T follicular helper cell (primary cell): ENCODE results near the gene PARP1.

Source experiments
- DNase-seq: peaks from one replicate; pipeline ENCODE4 v3.0.0-alpha.2; 2020; ENCODE audit warnings: low read depth

The PARP1 gene

DNA sequence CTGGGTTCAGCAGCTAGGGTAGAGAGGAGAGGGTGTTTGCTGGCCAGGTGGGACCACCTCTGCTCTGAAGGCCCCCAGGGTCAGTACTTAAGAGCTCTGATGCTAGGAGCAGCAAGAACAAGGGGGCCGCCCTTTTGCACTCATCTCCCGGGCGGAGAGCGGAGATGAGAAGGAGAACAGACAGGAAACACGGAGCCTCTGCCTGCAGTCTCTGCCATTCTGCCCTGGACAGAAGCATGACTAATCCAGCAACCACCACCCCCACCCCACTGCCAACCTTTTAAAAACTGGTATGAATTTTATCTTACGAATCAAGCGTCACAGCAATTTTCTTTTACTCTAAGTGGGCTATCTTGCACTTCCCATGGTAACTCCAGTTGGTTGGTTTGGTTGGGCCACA is 34.5 kb downstream of the PARP1 start:
- DNase-seq: no peak

DNA sequence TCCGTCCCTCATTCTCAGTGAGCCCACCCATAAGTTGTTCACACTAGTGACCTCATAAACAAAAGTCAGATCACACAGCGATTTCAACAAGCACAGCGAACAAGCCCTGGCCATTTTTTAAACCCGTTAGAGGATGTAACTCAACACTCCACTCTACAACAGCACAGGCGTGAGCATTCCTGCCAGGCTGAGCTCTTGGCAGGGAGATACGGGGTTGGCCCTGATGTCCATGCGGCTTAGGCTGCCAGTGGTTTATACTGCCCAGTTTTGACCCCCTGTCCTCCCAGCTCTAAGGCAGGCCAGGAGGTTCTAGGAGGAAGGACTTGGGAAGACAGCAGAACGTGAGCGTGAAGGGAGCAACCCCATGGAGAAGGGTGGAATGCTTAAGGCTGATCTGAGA is 35.0 kb downstream of the PARP1 start:
- DNase-seq: no peak

DNA sequence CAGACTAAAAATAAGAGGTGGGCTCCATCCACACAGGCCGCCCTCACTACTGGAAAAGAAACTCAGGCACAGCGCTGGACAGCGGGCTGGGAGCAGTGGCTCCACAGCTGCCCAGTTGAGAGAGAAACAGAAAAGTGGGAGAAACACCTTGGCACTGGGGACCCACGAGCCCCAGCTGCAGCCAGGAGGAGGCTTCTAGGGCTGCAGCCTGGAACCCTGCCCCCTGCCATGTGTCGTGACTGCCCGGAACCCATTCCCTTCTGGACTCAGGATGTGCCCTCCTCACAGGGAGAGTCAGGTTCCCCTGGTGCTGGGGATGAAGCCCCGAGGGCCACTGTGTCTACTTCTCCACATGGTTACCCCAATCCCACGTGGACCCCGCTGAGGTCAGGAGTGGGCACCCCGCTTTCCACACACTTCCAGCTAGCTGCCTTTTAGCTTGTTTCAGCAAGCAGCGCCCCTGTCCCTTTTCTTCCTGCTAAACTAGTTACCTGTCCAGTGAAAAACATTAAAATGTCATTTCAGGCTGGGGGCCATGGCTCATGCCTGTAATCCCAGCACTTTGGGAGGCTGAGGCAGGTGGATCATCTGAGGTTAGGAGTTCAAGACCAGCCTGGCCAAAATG is 35.9 kb downstream of the PARP1 start:
- DNase-seq: no peak

- no peak for DNase-seq
Measured at GRCh38 chr1:226371027-226371694, 36.7 kb downstream of the PARP1 start.

DNA sequence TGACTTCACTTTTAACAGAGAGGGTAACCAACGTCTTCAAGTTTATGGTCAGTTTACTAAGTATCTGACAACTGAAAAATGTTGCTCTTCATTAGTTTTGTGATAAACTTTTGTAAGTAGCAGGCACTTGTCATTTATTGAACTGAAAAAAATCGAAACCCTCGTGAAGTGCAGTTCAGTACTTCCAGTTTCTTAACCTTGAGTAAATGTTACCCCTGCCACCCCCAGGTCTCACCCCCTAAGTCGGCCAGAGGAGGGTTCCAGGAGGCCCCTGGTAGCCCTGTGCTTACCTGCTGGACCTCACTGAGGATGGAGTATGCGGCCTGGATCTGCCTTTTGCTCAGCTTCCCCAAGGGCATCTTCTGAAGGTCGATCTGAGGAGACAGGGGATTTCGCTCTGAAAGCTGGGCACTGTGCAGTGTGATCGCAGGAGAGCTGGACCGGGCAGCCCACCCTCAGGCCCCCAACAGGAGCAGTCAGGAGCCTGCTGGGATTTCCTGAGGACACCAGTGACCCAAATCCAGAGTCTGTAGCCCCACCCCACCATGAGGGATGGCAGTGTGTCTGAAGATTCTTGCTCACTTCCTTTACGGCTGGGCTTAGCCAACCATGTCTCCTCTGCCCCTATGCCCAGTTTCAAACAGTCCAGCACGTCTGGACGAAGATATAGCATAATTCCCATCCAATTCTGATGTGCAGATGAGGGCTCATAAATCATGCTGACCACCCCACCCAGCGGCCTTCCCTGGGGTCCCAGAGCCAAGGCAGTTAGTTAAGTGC is 37.6 kb downstream of the PARP1 start:
- no peak for DNase-seq

- no peak for DNase-seq
Measured at GRCh38 chr1:226369110-226369509, 38.8 kb downstream of the PARP1 start.

GRCh38 chr1:226366290-226366689 is 41.6 kb downstream of the PARP1 start:
- DNase-seq: no peak

GRCh38 chr1:226365831-226366231 is 42.1 kb downstream of the PARP1 start:
- DNase-seq: no peak

GRCh38 chr1:226364901-226365565 is 42.9 kb downstream of the PARP1 start:
- no peak for DNase-seq

DNA sequence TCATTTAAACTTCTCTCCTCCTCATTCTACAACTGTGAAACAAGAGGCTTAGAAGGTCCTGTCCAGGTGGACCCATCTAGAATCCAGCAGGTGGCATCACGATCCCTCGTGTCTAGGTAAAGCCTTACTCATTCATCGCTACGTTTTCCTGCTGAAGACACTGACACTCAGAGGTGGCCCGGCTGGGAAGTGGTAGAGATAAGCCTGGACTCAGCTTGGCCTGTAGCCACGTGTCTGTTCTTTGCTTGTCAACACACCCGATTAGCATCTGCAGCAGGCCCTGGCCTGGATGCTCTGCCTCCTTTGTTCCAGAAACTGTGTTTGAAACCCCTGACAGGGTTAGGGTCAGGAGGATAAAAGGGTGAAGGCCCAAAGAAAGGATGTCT is 43.4 kb downstream of the PARP1 start:
- DNase-seq: no peak

DNA sequence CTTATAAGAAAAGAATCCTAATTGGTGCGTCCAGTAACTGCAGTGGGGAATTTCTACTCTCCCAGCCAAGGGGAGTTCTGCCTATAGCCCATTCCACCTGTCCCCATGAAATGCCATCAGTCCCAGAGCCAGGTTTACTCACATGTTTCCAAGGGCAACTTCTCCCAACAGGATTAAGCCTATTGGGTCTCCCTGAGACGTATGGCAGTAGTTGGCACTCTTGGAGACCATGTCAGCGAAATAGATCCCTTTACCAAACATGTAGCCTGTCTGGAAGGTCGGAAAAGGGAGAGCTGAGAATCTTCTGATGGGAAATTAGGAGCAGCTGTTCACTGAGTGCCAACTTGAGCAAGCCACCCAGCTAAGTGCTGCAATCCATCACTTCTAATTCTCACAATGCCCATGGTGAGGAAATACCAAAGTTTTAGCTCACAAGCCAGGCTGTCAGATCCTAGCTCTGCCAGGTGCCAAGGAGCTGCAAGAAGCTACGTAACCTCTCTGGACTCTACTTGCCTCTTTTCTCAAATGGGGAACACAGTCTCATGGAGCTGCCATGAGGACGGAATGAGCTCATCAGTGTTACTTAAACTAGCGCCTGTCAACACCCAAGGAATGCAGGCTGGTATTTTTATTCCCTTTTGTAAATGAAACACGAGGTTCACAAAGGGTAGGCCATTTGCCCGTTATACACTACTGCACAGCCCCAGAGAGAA is 43.9 kb downstream of the PARP1 start:
- no peak for DNase-seq

- no peak for DNase-seq
Measured at GRCh38 chr1:226362891-226363447, 44.9 kb downstream of the PARP1 start.

DNA sequence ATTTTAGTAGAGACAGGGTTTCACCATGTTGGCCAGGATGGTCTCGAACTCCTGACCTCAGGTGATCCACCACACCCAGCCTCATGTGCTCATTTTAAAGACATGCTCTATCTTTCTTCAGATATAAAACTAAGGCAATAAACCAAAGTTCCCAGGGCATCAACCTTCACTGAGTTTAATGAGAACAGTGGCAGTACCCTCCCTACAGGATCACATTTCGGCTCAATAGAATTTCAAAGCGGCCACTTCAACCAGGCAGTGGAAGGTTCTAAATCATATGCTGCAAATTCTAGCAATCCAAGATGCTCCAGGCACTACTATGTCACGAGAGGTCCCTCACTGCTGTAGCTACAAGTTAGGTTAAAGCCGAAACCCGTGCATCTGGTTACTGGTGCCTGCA is 45.5 kb downstream of the PARP1 start:
- DNase-seq: no peak

GRCh38 chr1:226360106-226360746 is 47.7 kb downstream of the PARP1 start:
- DNase-seq: no peak

DNA sequence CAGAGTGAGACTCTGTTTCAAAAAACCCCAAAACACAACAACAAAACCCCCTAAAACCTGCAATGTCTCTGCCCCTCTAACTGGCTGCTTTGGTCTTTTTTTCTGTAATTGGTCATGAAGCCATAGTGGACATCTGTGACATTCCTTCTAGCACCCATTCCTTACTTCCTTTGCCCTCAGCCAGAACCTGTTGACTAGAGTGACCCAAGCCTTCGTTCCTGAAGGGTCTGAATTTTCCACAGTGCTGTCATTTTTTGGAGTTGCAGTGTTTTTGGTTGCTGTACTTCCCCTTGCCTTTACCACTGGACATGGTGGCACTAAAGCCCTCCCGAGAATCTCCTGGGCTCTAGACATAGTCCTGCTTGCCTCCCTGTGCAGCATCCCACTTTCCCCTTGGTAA is 50.5 kb downstream of the PARP1 start:
- no peak for DNase-seq

GRCh38 chr1:226355669-226356551 is 52.0 kb downstream of the PARP1 start:
- DNase-seq: no peak

DNA sequence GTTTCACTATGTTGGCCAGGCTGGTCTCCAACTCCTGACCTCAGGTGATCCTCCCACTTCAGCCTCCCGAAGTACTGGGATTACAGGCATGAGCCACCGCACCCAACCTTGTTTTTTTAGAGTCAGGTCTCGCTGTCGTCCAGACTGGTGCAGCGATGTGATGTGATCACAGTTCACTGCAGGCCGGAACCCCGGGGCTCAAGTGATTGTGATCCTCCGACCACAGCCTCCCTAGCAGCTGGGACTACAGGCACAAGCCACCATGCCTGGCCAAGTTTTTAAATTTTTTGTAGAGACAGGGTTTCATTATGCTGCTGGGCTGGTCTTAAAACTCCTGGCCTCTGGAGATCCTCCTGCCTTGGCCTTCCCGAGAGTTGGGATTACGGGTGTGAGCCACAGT is 52.9 kb downstream of the PARP1 start:
- DNase-seq: no peak

GRCh38 chr1:226353698-226354525 is 54.0 kb downstream of the PARP1 start:
- no peak for DNase-seq

GRCh38 chr1:226351709-226352108 is 56.2 kb downstream of the PARP1 start:
- DNase-seq: no peak
